Upper lobe of left lung (tissue), 6 donors: ENCODE measurements around the gene NRIP3. TPM values are rescaled to one million over a fixed set of nuclear protein-coding genes. Genes with fewer than 3 reads are reported as not detected.

Source experiments
- ATAC-seq, 2 donors: fragments of 200-7000 bp; cut with Tn5 transposase; one replicate each; pipeline ENCODE4 v1.9.1; 2022; ENCODE audit warnings: mild to moderate bottlenecking in 2 of 2, moderate library complexity in 2 of 2; ENCODE audit not compliant: low FRiP score in 2 of 2
- DNase-seq, 2 donors: peaks; one replicate each; pipeline ENCODE4 v3.0.0-alpha.2; 2019 to 2020
- H3K27ac ChIP-seq, 4 donors: fragments of 200-600 bp; sonication (generic); one replicate each; pipeline ENCODE4 v1.5.1; 2016 to 2019
- H3K27me3 ChIP-seq, 4 donors: fragments of 200-600 bp; sonication (generic); one replicate each; pipeline ENCODE4 v1.5.1; 2017 to 2019
- H3K36me3 ChIP-seq, 4 donors: fragments of 200-600 bp; sonication (generic); one replicate each; pipeline ENCODE4 v1.5.1; 2016 to 2019
- H3K4me1 ChIP-seq, 4 donors: fragments of 200-600 bp; sonication (generic); one replicate each; pipeline ENCODE4 v1.5.1; 2018 to 2019
- H3K4me3 ChIP-seq, 4 donors: fragments of 200-600 bp; sonication (generic); one replicate each; pipeline ENCODE4 v1.5.1; 2017 to 2019; ENCODE audit warnings: mild to moderate bottlenecking in 2 of 4, moderate library complexity in 1 of 4
- H3K9me3 ChIP-seq, 4 donors: fragments of 200-600 bp; sonication (generic); one replicate each; pipeline ENCODE4 v1.5.1; 2018 to 2019
- CTCF ChIP-seq, 6 experiments: fragments of 450-650 bp in 4 of 6; fragments of 200-600 bp in 2 of 6; sonication (generic) in 2 of 6; IDR thresholded peaks; one replicate each; pipeline ENCODE4 v1.5.1; 2016 to 2019; ENCODE audit warnings: antibody characterized with exemption in 6 of 6
- EP300 ChIP-seq, 4 donors: sonication (generic); formaldehyde crosslinking; IDR thresholded peaks; one replicate each; pipeline ENCODE4 v1.5.1; 2017; ENCODE audit warnings: antibody characterized with exemption in 4 of 4, control low read depth in 2 of 4
- POLR2A ChIP-seq, 4 donors: fragments of 450-650 bp; IDR thresholded peaks; one replicate each; pipeline ENCODE4 v1.5.1; 2016 to 2017; ENCODE audit warnings: antibody characterized with exemption in 4 of 4, mild to moderate bottlenecking in 2 of 4
- POLR2AphosphoS5 ChIP-seq, 2 donors: sonication (generic); formaldehyde crosslinking; IDR thresholded peaks; one replicate each; pipeline ENCODE4 v1.5.1; 2017; ENCODE audit warnings: antibody characterized with exemption in 2 of 2
- WGBS, 2 donors: methylation state at CpG; one replicate each; pipeline ENCODE4 v1.1.5; 2017 to 2018; 5-methylcytosine and 5-hydroxymethylcytosine counted together
- total RNA-seq, 6 donors: library from RNA; depleted of rRNA in 4 of 6; stranded (reverse); fragments of >200 nt in 4 of 6; gene quantifications; one replicate each; pipeline versions ENCODE4 v1.1.0 to v1.2.1, GENCODE V29; 2016 to 2021
- donor health status: DM: no; HTN: no; CAD: no; lungs with moderate emphysema.
- donor health status: DM: no; HTN: yes; CAD: no; lungs with severe emphysema.

Gene NRIP3
- total RNA-seq, 6 donors from 2014 or later: under 0.01 to 5.5 (median 0.87) TPM

DNA sequence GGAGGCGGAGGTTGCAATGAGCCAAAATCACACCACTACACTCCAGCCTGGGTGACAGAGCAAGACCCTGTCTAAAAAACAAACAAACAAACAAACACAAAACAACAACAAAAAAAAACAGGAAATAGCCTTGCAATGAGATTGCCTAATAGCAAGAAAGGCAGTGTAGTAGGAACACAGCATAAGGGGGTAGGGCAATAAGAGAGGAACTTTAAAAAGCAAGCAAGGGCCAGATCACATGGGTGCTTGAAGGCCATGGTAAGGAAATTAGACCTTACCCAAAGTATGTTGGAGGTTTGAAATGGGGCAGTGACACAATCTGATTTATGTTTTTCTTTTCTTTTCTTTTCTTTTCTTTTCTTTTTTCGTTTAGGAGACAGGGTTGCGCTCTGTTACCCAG is 34.7 kb upstream of the NRIP3 start:
- TF ChIP-seq POLR2A (IDR thresholded peaks at IDR 0.05) (no peak), CTCF (IDR thresholded peaks at IDR 0.05) (no peak)
- H3K9me3 ChIP-seq: no peaks in the 10 kb centered on the region
- peaks cover 0 to 10% (median 3%) of the 10 kb centered on the region in 4 donors for H3K4me1 ChIP-seq
- H3K4me3 ChIP-seq: no peak overlapping the region
- no peaks in the 10 kb centered on the region for H3K36me3 ChIP-seq
- H3K27me3 ChIP-seq: no peaks in the 10 kb centered on the region
- ATAC-seq (peak in 1 of 2 donors; percentile 72), DNase-seq (no peak)
- WGBS, 2 donors: 90 to 95% methylated on average over 3 of the region's 3 CpGs
- peak overlapping the region in 2 of 4 donors; percentile 36 to 62 for H3K27ac ChIP-seq

GRCh38 chr11:9037963-9038362 is 34.2 kb upstream of the NRIP3 start:
- peak overlapping the region in 1 of 4 donors; percentile 40 for H3K27ac ChIP-seq
- WGBS, 2 donors: 58 to 74% methylated on average over 1 of the region's 1 CpG
- no peak for TF ChIP-seq CTCF (IDR thresholded peaks at IDR 0.05)

DNA sequence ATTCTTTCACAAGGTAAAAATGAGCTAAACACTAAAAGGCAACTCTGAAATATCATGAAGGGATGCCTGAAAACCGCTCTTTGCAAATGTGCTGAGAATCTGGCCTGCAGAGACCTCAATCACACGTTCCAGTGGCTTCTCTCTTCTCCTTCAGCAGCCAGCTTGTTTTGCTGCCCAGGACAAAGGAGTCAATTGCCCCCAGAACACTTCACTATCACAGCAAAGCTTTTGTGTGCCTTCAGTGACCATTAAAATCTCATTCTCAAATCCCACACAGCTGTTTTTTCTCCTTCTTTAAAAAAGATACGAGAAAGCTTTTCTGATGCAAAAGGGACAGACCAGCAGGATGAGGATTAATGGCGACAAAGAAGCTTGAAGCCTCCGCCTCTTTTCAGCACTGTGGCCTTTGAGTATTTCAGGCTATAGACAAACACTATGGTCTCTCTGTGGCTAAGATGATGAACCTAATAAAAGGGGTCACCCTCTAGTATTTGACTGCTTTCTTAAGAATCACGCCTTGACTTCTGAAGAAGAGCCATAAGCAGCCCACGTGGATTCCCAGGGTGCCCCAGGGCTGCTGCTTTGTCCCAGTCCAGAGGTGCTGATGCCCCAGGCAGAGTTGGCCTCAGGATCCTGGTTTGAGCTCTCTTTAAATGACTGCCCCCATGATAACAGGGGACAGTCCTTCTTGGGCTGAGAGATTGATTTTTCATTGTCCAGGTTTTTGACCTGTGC is 33.4 kb upstream of the NRIP3 start:
- ATAC-seq: no peak
- TF ChIP-seq POLR2AphosphoS5 (IDR thresholded peaks at IDR 0.05): no peak

More at GRCh38 chr11:9037963-9038362, 34.2 kb upstream of the NRIP3 start:
- ATAC-seq (no peak), DNase-seq (no peak)
- Histone ChIP-seq H3K4me1 (peaks cover 0 to 10% (median 3%) of the 10 kb centered on the region in 4 donors), H3K36me3 (no peaks in the 10 kb centered on the region), H3K27me3 (no peaks in the 10 kb centered on the region), H3K9me3 (no peaks in the 10 kb centered on the region), H3K4me3 (no peak overlapping the region)

DNA sequence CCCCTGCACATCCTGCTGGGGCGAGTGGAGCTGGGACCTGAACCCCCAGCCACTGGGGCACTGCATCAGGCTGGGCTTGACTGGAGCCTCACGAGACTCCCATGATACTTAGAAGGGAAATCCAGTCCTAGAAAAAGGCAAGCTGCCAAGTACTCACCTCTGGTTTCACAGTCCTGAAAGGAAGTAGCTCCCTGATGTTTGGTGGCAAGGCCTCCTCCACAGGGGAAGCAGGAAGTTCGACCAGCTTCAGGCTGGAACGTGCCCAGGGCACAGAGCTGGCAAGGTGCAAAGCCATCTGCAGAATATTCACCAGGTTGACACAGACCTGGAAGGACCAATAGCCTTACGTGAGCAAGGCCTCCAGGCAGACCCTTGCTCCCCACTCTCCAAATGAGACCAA is 26.8 kb upstream of the NRIP3 start:
- no peak overlapping the region for H3K27ac ChIP-seq
- no peaks in the 10 kb centered on the region for H3K36me3 ChIP-seq
- peaks cover 0 to 5% (median 0%) of the 10 kb centered on the region in 4 donors for H3K4me1 ChIP-seq
- H3K9me3 ChIP-seq: no peaks in the 10 kb centered on the region
- H3K4me3 ChIP-seq: no peak overlapping the region
- H3K27me3 ChIP-seq: no peaks in the 10 kb centered on the region
- no peak for DNase-seq
- no peak for TF ChIP-seq POLR2A (IDR thresholded peaks at IDR 0.05)
- no peak for TF ChIP-seq EP300 (IDR thresholded peaks at IDR 0.05)
- TF ChIP-seq POLR2AphosphoS5 (IDR thresholded peaks at IDR 0.05): no peak
- no peak for TF ChIP-seq CTCF (IDR thresholded peaks at IDR 0.05)
- peak in 1 of 2 donors; percentile 31 for ATAC-seq
- 43 to 50% methylated on average over 3 to 5 of the region's 5 CpGs for WGBS, 2 donors

More for the DNA sequence above, 33.4 kb upstream of the NRIP3 start:
- no peak for DNase-seq
- no peak overlapping the region for H3K27ac ChIP-seq
- peaks cover 0 to 10% (median 3%) of the 10 kb centered on the region in 4 donors for H3K4me1 ChIP-seq
- 72 to 84% methylated on average over 7 of the region's 7 CpGs for WGBS, 2 donors
- H3K27me3 ChIP-seq: no peaks in the 10 kb centered on the region
- no peak overlapping the region for H3K4me3 ChIP-seq
- H3K36me3 ChIP-seq: no peaks in the 10 kb centered on the region
- no peaks in the 10 kb centered on the region for H3K9me3 ChIP-seq

DNA sequence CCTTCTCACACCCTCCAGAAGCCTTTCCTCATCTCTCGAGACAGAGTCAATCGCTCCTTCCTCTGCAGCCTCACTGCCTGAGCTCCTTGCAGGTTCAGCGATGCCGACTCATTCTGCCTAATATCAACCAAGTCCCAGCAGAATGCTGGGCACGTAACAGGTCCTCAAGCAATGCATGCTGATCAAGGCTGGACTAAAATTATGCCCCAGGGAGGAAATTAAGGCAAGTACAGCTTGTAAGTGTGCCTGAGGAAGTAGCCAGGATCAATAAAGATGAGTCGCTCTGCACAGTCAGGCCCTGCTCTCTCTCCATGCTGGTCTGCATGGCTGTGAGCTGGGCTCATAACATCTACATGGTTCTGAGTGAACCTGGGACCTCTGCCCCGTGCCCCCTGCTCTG is 25.6 kb upstream of the NRIP3 start:
- DNase-seq (no peak), ATAC-seq (no peak)
- WGBS, 2 donors: 93 to 94% methylated on average over 7 of the region's 7 CpGs
- H3K9me3 ChIP-seq: no peaks in the 10 kb centered on the region
- no peak overlapping the region for H3K4me3 ChIP-seq
- H3K36me3 ChIP-seq: no peaks in the 10 kb centered on the region
- no peak overlapping the region for H3K27ac ChIP-seq
- H3K27me3 ChIP-seq: no peaks in the 10 kb centered on the region
- peaks cover 0 to 5% (median 0%) of the 10 kb centered on the region in 4 donors for H3K4me1 ChIP-seq
- TF ChIP-seq POLR2A (IDR thresholded peaks at IDR 0.05) (no peak), EP300 (IDR thresholded peaks at IDR 0.05) (no peak), CTCF (IDR thresholded peaks at IDR 0.05) (no peak), POLR2AphosphoS5 (IDR thresholded peaks at IDR 0.05) (no peak)
